ENCODE results near the gene PPFIA4. TPM values are rescaled to one million over a fixed set of nuclear protein-coding genes. Genes with fewer than 3 reads are reported as not detected.

PPFIA4 gene
- total RNA-seq, 1 experiment from 2014 or later: not detected

- no peaks in the 10 kb centered on the region for H3K4me1 ChIP-seq (ENCODE audit: low read length)
- H3K27me3 ChIP-seq (ENCODE audit: low read length): no peaks in the 10 kb centered on the region
- H3K36me3 ChIP-seq (ENCODE audit: insufficient read depth, low read length): no peaks in the 10 kb centered on the region
- H2AFZ ChIP-seq (ENCODE audit: low read length): no peak within 1 kb of the TSS
- H3K4me2 ChIP-seq (ENCODE audit: low read depth, low read length, poor library complexity, severe bottlenecking): no peak within 1 kb of the TSS
- no peaks in the 10 kb centered on the region for H4K20me1 ChIP-seq (ENCODE audit: insufficient read depth, low read depth, low read length)
- no peak within 1 kb of the TSS for H3K9ac ChIP-seq (ENCODE audit: low read length)
- H3K9me2 ChIP-seq (replicated peaks; ENCODE audit: insufficient read depth, low read length): no peaks in the 10 kb centered on the region
- no peak within 1 kb of the TSS for H3K27ac ChIP-seq (ENCODE audit: low read length)
- H3K79me2 ChIP-seq (ENCODE audit: low read length): no peaks in the 10 kb centered on the region
- no peaks in the 10 kb centered on the region for H3K9me3 ChIP-seq (ENCODE audit: low read length)
- no peak within 1 kb of the TSS for H3K4me3 ChIP-seq (ENCODE audit: low read length)
- no peak for DNase-seq
Measured at GRCh38 chr1:203127666-203128430, 101.6 kb downstream of the PPFIA4 start, which contains the start of gene ADORA1. TSS of gene ADORA1 (plus strand) at chr1:203127726. CDS start at chr1:203128842, 1,116 bp downstream.

DNA sequence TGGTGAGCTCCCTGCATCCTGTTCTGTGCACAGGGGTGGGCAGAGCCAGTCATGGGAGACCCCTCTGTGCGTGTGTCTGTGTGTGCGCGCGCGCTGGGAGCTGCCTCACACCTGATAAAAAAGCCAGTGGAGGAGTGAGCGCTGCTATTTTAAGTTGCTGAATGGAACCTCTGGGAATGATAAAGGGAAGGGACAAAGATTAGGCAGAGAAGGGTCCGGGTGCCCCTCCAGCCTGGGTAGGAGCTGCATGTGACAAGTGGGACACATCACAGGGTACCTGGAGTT lies 102.1 kb downstream of the PPFIA4 start:
- H2AFZ ChIP-seq (ENCODE audit: low read length): no peak overlapping the region
- H3K4me2 ChIP-seq (ENCODE audit: low read depth, low read length, poor library complexity, severe bottlenecking): no peak overlapping the region

More for the DNA sequence above, 102.1 kb downstream of the PPFIA4 start:
- no peak overlapping the region for H3K27ac ChIP-seq (ENCODE audit: low read length)
- no peak overlapping the region for H3K4me3 ChIP-seq (ENCODE audit: low read length)
- no peaks in the 10 kb centered on the region for H3K9me2 ChIP-seq (replicated peaks; ENCODE audit: insufficient read depth, low read length)
- H3K27me3 ChIP-seq (ENCODE audit: low read length): no peaks in the 10 kb centered on the region
- H3K9ac ChIP-seq (ENCODE audit: low read length): no peak overlapping the region
- no peaks in the 10 kb centered on the region for H3K36me3 ChIP-seq (ENCODE audit: insufficient read depth, low read length)
- H4K20me1 ChIP-seq (ENCODE audit: insufficient read depth, low read depth, low read length): no peaks in the 10 kb centered on the region
- no peaks in the 10 kb centered on the region for H3K9me3 ChIP-seq (ENCODE audit: low read length)
- no peaks in the 10 kb centered on the region for H3K79me2 ChIP-seq (ENCODE audit: low read length)
- H3K4me1 ChIP-seq (ENCODE audit: low read length): no peaks in the 10 kb centered on the region
- DNase-seq: no peak

Other genes starting within 250 kb of the PPFIA4 start
- gene KDM5B, start 218.1 kb upstream of the PPFIA4 start, total RNA-seq (2014; rRNA removed; shearing (Covaris generic); ENCODE audit: low replicate concordance): not detected in 2 replicates
- gene PCAT6, start 215.5 kb upstream of the PPFIA4 start, total RNA-seq (2014; rRNA removed; shearing (Covaris generic); ENCODE audit: low replicate concordance): not detected in 2 replicates
- gene RABIF, start 137.3 kb upstream of the PPFIA4 start, total RNA-seq (2014; rRNA removed; shearing (Covaris generic); ENCODE audit: low replicate concordance): 7.5 and 7.8 TPM in 2 replicates
- 52.4 and 55.8 TPM in 2 replicates for gene KLHL12, start 99.3 kb upstream of the PPFIA4 start, total RNA-seq (2014; rRNA removed; shearing (Covaris generic); ENCODE audit: low replicate concordance)
- gene ADIPOR1, start 68.2 kb upstream of the PPFIA4 start, total RNA-seq (2014; rRNA removed; shearing (Covaris generic); ENCODE audit: low replicate concordance): 88.2 and 123 TPM in 2 replicates
- gene CYB5R1, start 59.2 kb upstream of the PPFIA4 start, total RNA-seq (2014; rRNA removed; shearing (Covaris generic); ENCODE audit: low replicate concordance): 27.1 and 28.2 TPM in 2 replicates
- gene TMEM183A, start 19.1 kb upstream of the PPFIA4 start, total RNA-seq (2014; rRNA removed; shearing (Covaris generic); ENCODE audit: low replicate concordance): 65.3 and 81.0 TPM in 2 replicates
- not detected in 2 replicates for gene MYOG, start 59.5 kb downstream of the PPFIA4 start, total RNA-seq (2014; rRNA removed; shearing (Covaris generic); ENCODE audit: low replicate concordance)
- gene ADORA1, start 101.2 kb downstream of the PPFIA4 start, total RNA-seq (2014; rRNA removed; shearing (Covaris generic); ENCODE audit: low replicate concordance): not detected in 2 replicates
- 52.4 and 62.2 TPM in 2 replicates for gene MYBPH, start 149.3 kb downstream of the PPFIA4 start, total RNA-seq (2014; rRNA removed; shearing (Covaris generic); ENCODE audit: low replicate concordance)
- gene CHI3L1, start 160.2 kb downstream of the PPFIA4 start, total RNA-seq (2014; rRNA removed; shearing (Covaris generic); ENCODE audit: low replicate concordance): 5.4 and 10.1 TPM in 2 replicates
- gene CHIT1, start 203.2 kb downstream of the PPFIA4 start, total RNA-seq (2014; rRNA removed; shearing (Covaris generic); ENCODE audit: low replicate concordance): 0.89 and 15.2 TPM in 2 replicates